ENCODE results near the gene ATG13.
A peak's percentile ranks its signal among the peaks of the same experiment; 100 is the strongest.
"Not testable (repeated sequence)": the region's sequence is repeated elsewhere in the genome, so short reads cannot be mapped to it uniquely, and the experiment has no call there.

The ATG13 gene

GRCh38 chr11:46712874-46713576 is 95.7 kb downstream of the ATG13 start:
- H3K4me3 ChIP-seq: no peak overlapping the region
- H3K27ac ChIP-seq: peak overlapping the region in 6 of 21 experiments; percentile 12 to 85 (median 63)

- H3K4me3 ChIP-seq, H3K27ac ChIP-seq: not testable (repeated sequence)
Measured at GRCh38 chr11:46717825-46718154, 100.4 kb downstream of the ATG13 start.

- Histone ChIP-seq H3K4me3 (no peak overlapping the region), H3K27ac (no peak overlapping the region)
Measured at GRCh38 chr11:46718155-46719019, 101.0 kb downstream of the ATG13 start.

- H3K4me3 ChIP-seq: no peak within 1 kb of the TSS
- H3K27ac ChIP-seq: no peak within 1 kb of the TSS
Measured at GRCh38 chr11:46719048-46719542, 101.7 kb downstream of the ATG13 start, which contains the start of gene F2. Gene F2, plus strand, starts transcription at chr11:46719213. Its CDS starts 23 bp downstream, at chr11:46719236.

- Histone ChIP-seq H3K27ac (no peak overlapping the region), H3K4me3 (no peak overlapping the region)
Measured at GRCh38 chr11:46719543-46720218, 102.3 kb downstream of the ATG13 start.

- Histone ChIP-seq H3K4me3 (no peak overlapping the region), H3K27ac (no peak overlapping the region)
Measured at GRCh38 chr11:46721286-46721685, 103.9 kb downstream of the ATG13 start.

- H3K4me3 ChIP-seq: no peak overlapping the region
- no peak overlapping the region for H3K27ac ChIP-seq
Measured at GRCh38 chr11:46722566-46723358, 105.4 kb downstream of the ATG13 start.

GRCh38 chr11:46723359-46723680 is 106.0 kb downstream of the ATG13 start:
- Histone ChIP-seq H3K4me3 (no peak overlapping the region), H3K27ac (peak overlapping the region in 2 of 21 experiments; percentile 6 to 31)

- H3K4me3 ChIP-seq: no peak overlapping the region
- H3K27ac ChIP-seq: peak overlapping the region in 1 of 21 experiments; percentile 31
Measured at GRCh38 chr11:46724088-46724487, 106.7 kb downstream of the ATG13 start.

Data from skin epidermis (tissue), 12 donors.